Activated CD8-positive, alpha-beta memory T cell treated with anti-CD3 and anti-CD28 coated beads, Interleukin-2, amount 10 ng/mL, durations not matched to agents 7 days and 5 days (primary cell): ENCODE results near the gene C16orf86. TPM values are rescaled to one million over a fixed set of nuclear protein-coding genes. Genes with fewer than 3 reads are reported as not detected.

Experiments used
- ATAC-seq: fragments of 150-1000 bp; cut with Tn5 transposase; one replicate; pipeline ENCODE4 v1.10.0; 2021; ENCODE audit warnings: moderate library complexity
- CTCF ChIA-PET: fragments of 350-600 bp; sonication (Branson Sonifier 250); formaldehyde crosslinking; loops from one replicate; lab custom pipeline; 2021; ENCODE audit warnings: antibody characterized with exemption; lab: Charles Lee
- DNase-seq: peaks from one replicate; pipeline ENCODE4 v3.0.0-alpha.2; 2020
- H3K27ac Mint-ChIP-seq: one replicate; pipeline ENCODE4 v1.8.0; 2021; ENCODE audit warnings: mild to moderate bottlenecking, mixed read lengths
- H3K27me3 Mint-ChIP-seq: one replicate; pipeline ENCODE4 v1.8.0; 2021; ENCODE audit warnings: mixed read lengths
- H3K36me3 Mint-ChIP-seq: one replicate; pipeline ENCODE4 v1.8.0; 2021; ENCODE audit warnings: mild to moderate bottlenecking, mixed read lengths
- H3K4me1 Mint-ChIP-seq: one replicate; pipeline ENCODE4 v1.8.0; 2021; ENCODE audit warnings: mixed read lengths
- H3K4me3 Mint-ChIP-seq: one replicate; pipeline ENCODE4 v1.8.0; 2021; ENCODE audit warnings: mild to moderate bottlenecking, moderate library complexity, mixed read lengths
- H3K9me3 Mint-ChIP-seq: one replicate; pipeline ENCODE4 v1.8.0; 2022; ENCODE audit warnings: low read depth, mixed read lengths
- total RNA-seq, 2 experiments: library from RNA; stranded (reverse); gene quantifications; one replicate each; pipeline ENCODE4 v1.2.3, GENCODE V29; 2021

C16orf86 gene
- total RNA-seq, 2 experiments from 2014 or later, result 4.1 to 5.1 TPM

DNA sequence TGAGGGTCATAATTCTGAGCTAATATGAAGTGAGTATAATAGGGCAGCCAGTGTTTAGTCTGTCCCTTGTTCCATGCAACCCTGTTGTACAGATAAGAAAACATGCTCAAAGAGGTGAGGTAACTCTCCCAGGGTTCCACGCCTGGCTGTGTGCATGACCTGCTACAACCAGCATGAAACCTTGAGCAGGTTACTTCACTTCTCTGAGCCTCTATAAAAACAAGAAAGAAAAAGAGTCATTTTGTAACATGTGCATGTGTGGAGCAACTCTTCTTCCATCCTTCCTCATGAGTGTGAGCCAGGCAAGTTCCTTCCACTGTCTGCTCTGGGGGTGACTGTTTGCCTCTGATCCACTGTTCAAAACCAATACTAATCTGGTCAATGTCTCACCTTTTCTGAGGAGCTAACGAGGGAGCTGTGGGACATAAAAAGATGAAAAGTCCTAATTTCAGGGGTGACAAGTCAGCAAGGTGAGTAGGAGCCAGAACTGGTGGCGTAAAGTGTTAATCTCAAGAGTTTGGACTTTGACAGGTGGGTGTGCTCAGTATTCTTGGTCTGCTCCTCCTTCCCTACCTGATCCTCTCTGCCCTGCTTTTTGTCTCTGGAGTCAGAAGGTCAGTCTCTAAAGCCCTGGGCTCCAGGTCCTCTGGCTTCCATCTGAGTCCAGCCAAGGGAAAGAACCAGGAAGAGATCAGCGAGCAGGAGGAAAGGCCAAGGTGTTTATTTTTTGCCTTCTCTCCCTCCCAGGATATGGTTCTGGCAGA is 31.0 kb downstream of the C16orf86 start:
- no peaks in the 10 kb centered on the region for H3K27me3 Mint-ChIP-seq
- DNase-seq, result no peak
- peaks cover 7% of the 10 kb centered on the region for H3K36me3 Mint-ChIP-seq
- H3K27ac Mint-ChIP-seq, result no peak overlapping the region
- no peak for ATAC-seq
- peaks cover 4% of the 10 kb centered on the region for H3K4me1 Mint-ChIP-seq
- H3K9me3 Mint-ChIP-seq, result no peaks in the 10 kb centered on the region
- no peak overlapping the region for H3K4me3 Mint-ChIP-seq
- CTCF ChIA-PET, result interaction anchor here (1.2 kb wide), 1 partner anchor 17 kb away, joined by 4 read pairs; no protein-coding TSS in a partner anchor

DNA sequence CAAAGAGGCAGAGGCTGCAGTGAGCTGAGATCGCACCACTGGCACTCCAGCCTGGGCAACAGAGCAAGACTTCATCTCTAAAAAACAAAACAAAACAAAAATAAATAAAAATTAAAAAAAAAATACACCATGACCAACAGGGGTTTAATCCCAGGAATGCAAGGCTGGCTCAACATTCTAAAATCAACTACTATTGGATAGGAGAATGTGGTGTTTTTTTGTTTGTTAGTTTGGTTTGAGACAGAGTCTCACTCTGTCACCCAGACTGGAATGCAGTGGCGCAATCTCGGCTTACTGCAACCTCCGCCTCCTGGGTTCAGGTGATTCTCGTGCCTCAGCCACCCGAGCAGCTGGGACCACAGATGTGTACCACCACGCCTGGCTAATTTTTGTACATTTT is 32.7 kb downstream of the C16orf86 start:
- no peaks in the 10 kb centered on the region for H3K27me3 Mint-ChIP-seq
- H3K4me1 Mint-ChIP-seq, result peaks cover 17% of the 10 kb centered on the region
- DNase-seq (no peak), ATAC-seq (no peak)
- CTCF ChIA-PET, result interaction anchor here (1.2 kb wide), 2 partner anchors 16 to 117 kb away, joined by 4 read pairs; no protein-coding TSS in a partner anchor
- no peak overlapping the region for H3K4me3 Mint-ChIP-seq
- no peaks in the 10 kb centered on the region for H3K9me3 Mint-ChIP-seq
- H3K27ac Mint-ChIP-seq, result no peak overlapping the region
- H3K36me3 Mint-ChIP-seq, result peaks cover 9% of the 10 kb centered on the region

DNA sequence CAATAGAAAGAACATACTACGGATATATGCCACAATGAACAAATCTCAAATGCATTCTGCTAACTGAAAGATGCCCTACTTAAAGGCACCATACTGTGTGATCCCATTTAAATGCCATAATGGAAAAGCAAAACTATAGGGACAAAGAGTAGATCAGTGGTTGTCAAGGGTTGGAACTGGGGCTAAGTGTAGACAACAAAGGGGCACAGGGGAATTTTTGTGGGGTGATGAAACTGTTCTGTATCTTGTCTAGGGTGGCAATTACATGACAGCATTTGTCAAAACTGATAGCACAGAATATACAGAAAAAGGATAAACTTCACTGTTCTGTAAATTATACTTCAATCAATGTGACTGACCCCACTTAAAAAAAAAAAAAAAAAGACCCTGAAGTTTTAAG is 34.8 kb downstream of the C16orf86 start:
- DNase-seq, result no peak
- Mint-ChIP-seq H3K36me3 (peaks cover 9% of the 10 kb centered on the region), H3K9me3 (no peaks in the 10 kb centered on the region), H3K4me1 (peaks cover 21% of the 10 kb centered on the region), H3K27ac (no peak overlapping the region), H3K4me3 (no peak overlapping the region), H3K27me3 (no peaks in the 10 kb centered on the region)
- no peak for ATAC-seq
- CTCF ChIA-PET, result no interaction called here

DNA sequence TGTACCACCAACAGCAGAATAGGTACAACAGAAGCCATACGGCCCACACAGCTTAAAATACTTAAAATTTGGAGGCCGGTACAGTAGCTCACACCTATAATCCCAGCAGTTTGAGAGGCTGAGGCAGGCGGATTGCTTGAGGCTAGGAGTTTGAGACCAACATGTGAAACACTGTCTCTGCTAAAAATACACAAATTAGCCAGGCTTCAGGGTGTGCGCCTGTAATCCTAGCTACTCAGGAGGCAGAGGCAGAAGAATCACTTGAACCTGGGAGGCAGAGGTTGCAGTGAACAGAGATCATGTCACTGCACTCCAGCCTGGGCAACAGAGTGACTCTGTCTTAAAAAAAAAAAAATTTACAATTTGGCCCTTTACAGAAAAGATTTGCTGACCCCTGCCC is 35.5 kb downstream of the C16orf86 start:
- CTCF ChIA-PET, result interaction anchor here (0.7 to 1.0 kb wide), 3 partner anchors 111 to 160 kb away, joined by 3 to 5 read pairs (median 3); no protein-coding TSS in a partner anchor

DNA sequence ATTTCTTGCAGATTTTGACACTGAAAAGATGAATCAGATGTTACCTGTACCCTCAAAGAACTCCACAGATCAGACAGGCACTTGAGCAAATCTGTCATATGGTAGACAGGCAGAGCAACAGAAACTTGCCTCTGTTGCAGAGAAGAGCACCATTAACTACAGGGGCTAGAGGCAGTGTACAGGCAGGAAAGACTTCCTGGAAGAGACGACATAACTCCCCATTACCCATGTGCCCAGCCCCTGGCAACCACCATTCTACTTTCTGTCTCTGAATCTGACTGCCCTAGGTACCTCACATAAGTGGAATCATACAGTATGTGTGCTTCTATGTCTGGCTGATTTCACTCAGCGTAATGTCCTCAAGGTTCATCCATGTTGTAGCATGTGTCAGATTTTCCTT is 37.0 kb downstream of the C16orf86 start:
- CTCF ChIA-PET, result no interaction called here
- ATAC-seq (peak; percentile 78), DNase-seq (peak; percentile 48)
- H3K9me3 Mint-ChIP-seq, result no peaks in the 10 kb centered on the region
- H3K36me3 Mint-ChIP-seq, result peaks cover 5% of the 10 kb centered on the region
- H3K4me1 Mint-ChIP-seq, result peaks cover 17% of the 10 kb centered on the region
- peak overlapping the region; percentile 74 for H3K27ac Mint-ChIP-seq
- H3K4me3 Mint-ChIP-seq, result no peak overlapping the region
- no peaks in the 10 kb centered on the region for H3K27me3 Mint-ChIP-seq

More for the DNA sequence above, 35.5 kb downstream of the C16orf86 start:
- Mint-ChIP-seq H3K27ac (no peak overlapping the region), H3K27me3 (no peaks in the 10 kb centered on the region), H3K4me1 (peaks cover 17% of the 10 kb centered on the region), H3K9me3 (no peaks in the 10 kb centered on the region), H3K4me3 (no peak overlapping the region), H3K36me3 (peaks cover 9% of the 10 kb centered on the region)
- DNase-seq, result no peak
- no peak for ATAC-seq

DNA sequence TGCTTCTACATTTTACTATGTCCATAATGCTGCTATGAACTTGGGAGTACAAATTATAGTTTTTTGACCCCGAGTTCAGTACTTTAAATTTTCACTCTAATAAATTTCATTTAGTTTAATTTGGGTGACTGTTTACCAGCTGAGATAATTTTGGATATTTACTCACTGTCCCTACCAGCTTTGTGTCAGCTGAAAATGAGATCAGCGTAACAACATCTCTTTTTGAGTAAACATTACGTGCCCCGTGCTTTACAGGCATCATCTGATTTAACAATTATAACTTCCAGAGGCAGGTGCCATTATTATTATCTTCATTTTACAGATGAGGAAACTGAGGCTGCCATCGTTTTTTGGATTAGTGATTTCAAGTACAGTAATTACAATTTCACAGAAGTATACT is 37.5 kb downstream of the C16orf86 start:
- H3K36me3 Mint-ChIP-seq, result peaks cover 2% of the 10 kb centered on the region
- CTCF ChIA-PET, result interaction anchor here (1.0 to 1.8 kb wide), 2 partner anchors 11 to 31 kb away, joined by 3 to 4 read pairs; no protein-coding TSS in a partner anchor
- H3K4me1 Mint-ChIP-seq, result peaks cover 17% of the 10 kb centered on the region
- peak overlapping the region; percentile 74 for H3K27ac Mint-ChIP-seq
- no peaks in the 10 kb centered on the region for H3K27me3 Mint-ChIP-seq
- H3K4me3 Mint-ChIP-seq, result no peak overlapping the region
- ATAC-seq (no peak), DNase-seq (no peak)
- no peaks in the 10 kb centered on the region for H3K9me3 Mint-ChIP-seq

DNA sequence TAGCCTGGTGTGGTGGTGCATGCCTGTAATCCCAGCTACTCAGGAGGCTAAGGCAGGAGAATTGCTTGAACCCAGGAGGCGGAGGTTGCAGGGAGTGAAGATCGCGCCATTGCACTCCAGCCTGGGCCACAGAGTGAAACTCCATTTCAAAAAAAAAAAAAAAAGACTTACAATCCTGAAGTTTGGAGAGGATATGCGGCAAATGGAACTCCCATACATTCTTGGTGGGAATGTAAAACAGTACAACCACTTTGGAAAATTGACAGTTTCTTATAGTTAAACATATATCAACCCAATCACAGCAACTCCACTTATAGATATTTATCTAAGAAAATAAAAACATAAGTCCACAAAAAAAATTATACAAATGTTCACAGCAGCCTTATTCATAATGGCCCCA is 40.6 kb downstream of the C16orf86 start:
- H3K27me3 Mint-ChIP-seq, result no peaks in the 10 kb centered on the region
- no peak overlapping the region for H3K4me3 Mint-ChIP-seq
- ATAC-seq (no peak), DNase-seq (no peak)
- CTCF ChIA-PET, result no interaction called here
- peaks cover 17% of the 10 kb centered on the region for H3K4me1 Mint-ChIP-seq
- H3K27ac Mint-ChIP-seq, result no peak overlapping the region
- peaks cover 2% of the 10 kb centered on the region for H3K36me3 Mint-ChIP-seq
- H3K9me3 Mint-ChIP-seq, result no peaks in the 10 kb centered on the region

DNA sequence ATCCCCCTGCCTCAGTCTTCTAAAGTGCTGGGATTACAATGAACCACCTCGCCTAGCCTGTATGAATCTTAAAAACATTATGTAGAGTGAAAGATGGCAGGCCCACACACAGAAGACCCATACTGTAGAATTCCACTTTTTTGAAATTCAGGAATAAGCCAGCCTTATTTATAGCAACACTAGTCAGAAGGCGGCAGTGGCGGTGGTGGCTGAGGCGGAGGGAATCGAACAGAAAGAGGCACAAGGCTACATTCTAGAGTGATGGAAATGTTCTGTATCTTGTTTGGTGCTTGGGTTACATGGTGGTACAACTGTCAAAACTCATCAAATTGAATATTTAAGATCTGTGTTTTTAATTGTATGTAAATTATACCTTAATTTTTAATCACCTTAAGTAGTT is 41.2 kb downstream of the C16orf86 start:
- peaks cover 2% of the 10 kb centered on the region for H3K36me3 Mint-ChIP-seq
- H3K9me3 Mint-ChIP-seq, result no peaks in the 10 kb centered on the region

DNA sequence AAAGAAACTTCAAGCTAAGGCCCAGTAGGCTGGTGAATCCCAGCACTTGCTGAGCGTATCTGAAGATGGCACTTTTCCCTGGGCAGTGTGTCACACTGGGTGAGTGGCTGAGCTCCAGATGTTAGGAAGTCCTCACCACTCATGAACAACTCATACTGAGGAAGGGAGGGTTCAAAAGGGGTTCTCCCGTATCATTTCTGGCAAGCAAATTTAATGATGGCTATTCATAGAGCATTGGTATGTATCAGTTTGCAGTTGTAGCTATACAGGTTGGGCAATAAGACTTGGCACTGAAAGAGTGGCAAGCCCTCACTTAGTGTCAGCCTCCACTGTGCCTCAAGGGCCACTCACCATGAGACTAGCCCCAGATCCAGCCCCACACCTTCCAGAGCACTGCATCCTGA is 41.8 kb downstream of the C16orf86 start:
- H3K4me3 Mint-ChIP-seq, result no peak overlapping the region
- no peak overlapping the region for H3K27ac Mint-ChIP-seq
- H3K36me3 Mint-ChIP-seq, result peaks cover 2% of the 10 kb centered on the region
- no peak for ATAC-seq
- no peaks in the 10 kb centered on the region for H3K27me3 Mint-ChIP-seq
- H3K9me3 Mint-ChIP-seq, result no peaks in the 10 kb centered on the region
- DNase-seq, result no peak
- peaks cover 15% of the 10 kb centered on the region for H3K4me1 Mint-ChIP-seq
- CTCF ChIA-PET, result no interaction called here

More for the DNA sequence above, 41.2 kb downstream of the C16orf86 start:
- ATAC-seq (no peak), DNase-seq (no peak)
- CTCF ChIA-PET, result no interaction called here
- Mint-ChIP-seq H3K27me3 (no peaks in the 10 kb centered on the region), H3K4me3 (no peak overlapping the region), H3K27ac (no peak overlapping the region), H3K4me1 (peaks cover 16% of the 10 kb centered on the region)

DNA sequence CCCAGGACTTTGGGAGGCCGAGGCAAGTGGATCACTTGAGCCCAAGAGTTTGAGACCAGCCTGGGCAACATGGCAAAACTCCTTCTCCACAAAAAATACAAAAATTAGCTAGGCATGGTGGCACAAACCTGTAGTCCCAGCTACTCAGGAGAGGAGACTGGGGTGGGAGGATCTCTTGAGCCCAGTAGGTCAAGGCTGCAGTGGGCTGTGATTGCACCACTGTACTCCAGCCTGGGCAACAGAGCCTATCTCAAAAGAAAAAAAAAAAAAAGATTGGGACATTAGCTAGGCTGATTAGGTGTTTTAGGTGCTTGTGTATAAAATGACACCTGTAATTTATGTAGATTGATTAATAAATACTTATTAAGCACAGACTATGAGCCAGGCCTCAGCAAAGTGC is 42.4 kb downstream of the C16orf86 start:
- ATAC-seq (no peak), DNase-seq (no peak)
- Mint-ChIP-seq H3K4me3 (no peak overlapping the region), H3K4me1 (peaks cover 8% of the 10 kb centered on the region), H3K36me3 (no peaks in the 10 kb centered on the region), H3K9me3 (no peaks in the 10 kb centered on the region), H3K27ac (no peak overlapping the region), H3K27me3 (no peaks in the 10 kb centered on the region)
- CTCF ChIA-PET, result interaction anchor here (1.7 kb wide), 1 partner anchor 10 kb away, joined by 7 read pairs; the partner anchor contains the start of gene GFOD2

DNA sequence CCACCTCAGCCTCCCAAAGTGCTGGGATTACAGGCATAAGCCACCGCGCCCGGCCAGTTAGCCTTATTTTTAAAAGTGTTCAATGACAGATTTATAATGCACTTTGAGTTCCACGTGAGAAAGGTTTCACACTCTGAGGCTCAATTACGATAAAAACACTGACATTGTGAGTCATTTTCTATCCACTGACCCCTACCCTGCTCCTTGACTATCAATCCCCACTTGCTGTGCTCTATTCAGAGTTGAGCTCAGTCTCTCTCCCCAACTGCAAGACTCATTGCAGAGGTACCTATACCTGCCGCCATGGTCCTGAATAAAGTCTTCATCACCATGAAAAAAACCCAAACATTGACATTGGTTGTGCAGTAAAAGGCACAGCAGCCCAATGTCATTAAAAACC is 44.0 kb downstream of the C16orf86 start:
- Mint-ChIP-seq H3K36me3 (no peaks in the 10 kb centered on the region), H3K9me3 (no peaks in the 10 kb centered on the region), H3K27me3 (no peaks in the 10 kb centered on the region), H3K4me1 (peaks cover 6% of the 10 kb centered on the region), H3K27ac (no peak overlapping the region), H3K4me3 (no peak overlapping the region)
- no peak for ATAC-seq
- CTCF ChIA-PET, result interaction anchor here (1.7 kb wide), 1 partner anchor 9 kb away, joined by 7 read pairs; the partner anchor contains the start of gene GFOD2
- DNase-seq, result no peak

DNA sequence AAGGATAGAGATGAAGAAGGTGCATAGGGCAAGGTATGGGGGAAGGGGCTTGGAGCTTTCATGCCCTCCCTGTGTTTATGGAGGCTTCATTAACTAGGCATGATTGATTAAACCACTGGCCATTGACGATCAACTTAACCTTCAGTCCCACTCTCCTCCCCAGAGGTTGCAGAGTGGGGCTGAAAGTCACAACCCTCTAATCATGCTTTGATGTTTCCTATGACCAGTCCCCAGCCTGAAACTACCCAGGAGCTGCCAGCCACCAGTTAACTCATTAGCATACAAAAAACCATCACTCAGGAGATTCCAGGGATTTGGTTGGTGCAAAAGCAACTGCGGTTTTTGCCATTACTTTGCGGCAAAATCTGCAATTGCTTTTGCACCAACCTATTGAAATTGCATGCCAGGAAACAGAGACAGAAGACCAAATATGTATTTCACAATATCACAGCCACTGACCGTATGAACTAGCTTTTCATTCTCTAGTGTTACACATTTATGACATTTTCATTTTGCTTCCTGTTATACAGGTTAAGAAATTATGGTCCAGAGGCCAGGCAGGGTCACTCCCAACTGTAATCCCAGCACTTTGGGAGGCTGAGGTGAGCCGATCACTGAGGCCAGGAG is 47.1 kb downstream of the C16orf86 start:
- Mint-ChIP-seq H3K36me3 (peaks cover 3% of the 10 kb centered on the region), H3K4me1 (peaks cover 27% of the 10 kb centered on the region), H3K27me3 (no peaks in the 10 kb centered on the region), H3K27ac (no peak overlapping the region), H3K4me3 (no peak overlapping the region), H3K9me3 (no peaks in the 10 kb centered on the region)
- no peak for ATAC-seq
- DNase-seq, result no peak
- CTCF ChIA-PET, result interaction anchor here (0.6 to 1.7 kb wide), 4 partner anchors 9 to 37 kb away, joined by 3 to 4 read pairs (median 4); no protein-coding TSS in a partner anchor

DNA sequence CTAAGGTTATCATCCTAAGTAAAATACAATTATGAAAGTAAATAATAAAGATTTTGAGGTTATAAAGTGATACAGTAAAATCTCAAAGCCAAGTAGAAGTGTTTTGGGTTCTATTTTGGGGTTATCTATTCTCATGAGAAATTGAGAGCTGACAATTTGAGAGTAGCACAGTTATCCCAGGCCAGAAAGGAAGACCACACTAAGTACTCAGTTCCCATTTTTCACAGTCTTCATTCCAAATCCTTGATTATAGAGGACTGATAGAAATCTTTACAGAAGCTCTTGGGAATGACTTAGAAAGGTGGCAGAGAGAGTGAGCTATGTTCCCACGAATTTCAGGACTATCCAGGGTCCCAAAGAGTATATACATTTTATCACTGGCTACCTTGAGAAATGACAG is 47.9 kb downstream of the C16orf86 start:
- Mint-ChIP-seq H3K36me3 (peaks cover 3% of the 10 kb centered on the region), H3K27ac (no peak overlapping the region), H3K27me3 (no peaks in the 10 kb centered on the region), H3K4me1 (peaks cover 27% of the 10 kb centered on the region), H3K9me3 (no peaks in the 10 kb centered on the region), H3K4me3 (no peak overlapping the region)
- ATAC-seq (no peak), DNase-seq (no peak)
- CTCF ChIA-PET, result interaction anchor here (0.6 to 1.7 kb wide), 6 partner anchors 10 to 42 kb away, joined by 3 to 4 read pairs (median 4); no protein-coding TSS in a partner anchor
